Measurements from ENCODE around the gene ANKRD13A. TPM values are rescaled to one million over a fixed set of nuclear protein-coding genes. Genes with fewer than 3 reads are reported as not detected.
A peak's percentile ranks its signal among the peaks of the same experiment; 100 is the strongest.
"Not testable (repeated sequence)": the region's sequence is repeated elsewhere in the genome, so short reads cannot be mapped to it uniquely, and the experiment has no call there.

ANKRD13A gene
- total RNA-seq, 1 donor from 2014 or later = 32.1 TPM

- no peak for DNase-seq (ENCODE audit: low read depth, low spot score)
Observed at GRCh38 chr12:110006115-110006514, 6.9 kb downstream of the ANKRD13A start.

- no peak for DNase-seq (ENCODE audit: low read depth, low spot score)
Observed at GRCh38 chr12:110007881-110008280, 8.7 kb downstream of the ANKRD13A start.

GRCh38 chr12:110008681-110009398, 9.6 kb downstream of the ANKRD13A start:
- DNase-seq (ENCODE audit: low read depth, low spot score) = not testable (repeated sequence)

DNA sequence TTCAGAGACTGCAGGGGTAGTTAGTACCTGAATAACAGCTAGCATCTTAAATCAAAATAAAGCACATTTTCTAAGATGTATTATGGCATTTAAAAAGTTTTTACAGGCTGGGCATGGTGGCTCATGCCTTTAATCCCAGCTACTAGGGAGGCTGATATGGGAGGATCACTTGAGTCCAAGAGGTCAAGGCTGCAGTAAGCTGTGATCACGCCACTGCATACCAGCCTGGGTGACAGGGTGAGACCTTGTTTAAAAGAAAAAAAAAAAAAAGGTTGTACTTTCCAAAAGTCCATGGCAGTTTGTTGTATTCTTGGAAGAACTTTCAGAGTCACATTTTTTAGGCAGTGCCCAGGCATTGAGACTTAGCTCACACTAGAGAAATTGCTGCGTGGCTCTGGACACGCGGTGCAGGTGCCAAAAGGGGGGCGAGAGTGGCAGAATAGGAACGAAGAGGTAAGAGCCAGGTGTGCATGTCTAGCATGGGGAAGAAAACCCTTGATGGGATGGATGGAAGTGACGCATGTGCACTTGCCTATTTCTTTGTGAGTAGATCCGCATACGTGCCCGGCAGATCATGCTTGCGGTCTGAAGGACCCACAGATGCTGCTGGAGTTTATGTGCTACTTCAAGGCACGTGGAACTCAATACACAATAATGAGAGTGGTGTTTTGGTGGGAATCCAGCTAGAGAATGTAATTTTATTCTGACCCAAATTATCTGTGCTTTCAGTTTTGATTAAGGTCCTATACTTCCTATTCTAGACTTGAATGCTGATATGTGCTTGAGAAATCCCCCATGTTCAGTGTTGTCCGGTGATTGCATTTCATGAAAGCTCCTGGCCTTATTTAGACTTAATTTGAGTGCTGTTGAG, 11.9 kb downstream of the ANKRD13A start:
- DNase-seq (ENCODE audit: low read depth, low spot score) = no peak

DNA sequence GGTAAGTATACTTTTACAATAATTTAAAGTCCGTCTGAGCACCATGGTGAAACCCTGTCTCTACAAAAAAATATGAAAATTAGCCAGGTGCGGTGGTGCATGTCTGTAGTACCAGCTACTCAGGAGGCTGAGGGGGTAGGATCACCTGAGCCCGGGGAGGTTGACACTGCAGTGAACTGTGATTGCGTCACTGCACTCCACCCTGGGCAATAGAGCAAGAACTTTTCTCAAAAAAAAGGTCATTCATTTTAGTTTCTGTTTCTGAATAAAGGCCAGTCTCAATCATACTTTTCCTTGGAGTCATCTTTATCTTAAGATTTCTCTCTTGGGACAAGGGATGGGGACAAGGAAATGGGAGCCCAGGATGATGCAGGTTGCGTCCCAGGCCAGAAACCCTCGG, 12.9 kb downstream of the ANKRD13A start:
- no peak for DNase-seq (ENCODE audit: low read depth, low spot score)

DNA sequence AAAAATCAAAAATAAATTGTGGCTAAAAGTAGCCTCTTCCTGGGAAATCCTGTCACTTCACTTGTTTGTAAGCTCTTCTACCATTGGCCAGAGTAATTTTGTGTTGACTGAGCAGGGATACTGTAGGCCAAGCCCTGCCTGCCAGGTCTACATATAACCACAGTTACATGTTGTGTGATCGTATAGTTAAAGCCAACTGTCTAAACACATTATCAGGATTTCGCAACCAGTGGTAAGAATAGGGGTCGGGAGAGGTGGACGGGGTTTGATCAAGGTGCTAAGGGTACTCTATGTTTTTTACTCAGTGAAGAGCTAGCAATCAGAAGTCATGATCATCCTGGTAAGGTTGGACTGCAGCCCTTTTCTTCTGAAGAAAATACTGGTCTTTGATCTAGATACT, 13.4 kb downstream of the ANKRD13A start:
- no peak for DNase-seq (ENCODE audit: low read depth, low spot score)

GRCh38 chr12:110015132-110015531, 15.9 kb downstream of the ANKRD13A start:
- no peak for DNase-seq (ENCODE audit: low read depth, low spot score)

GRCh38 chr12:110020956-110021355, 21.7 kb downstream of the ANKRD13A start:
- no peak for DNase-seq (ENCODE audit: low read depth, low spot score)

DNA sequence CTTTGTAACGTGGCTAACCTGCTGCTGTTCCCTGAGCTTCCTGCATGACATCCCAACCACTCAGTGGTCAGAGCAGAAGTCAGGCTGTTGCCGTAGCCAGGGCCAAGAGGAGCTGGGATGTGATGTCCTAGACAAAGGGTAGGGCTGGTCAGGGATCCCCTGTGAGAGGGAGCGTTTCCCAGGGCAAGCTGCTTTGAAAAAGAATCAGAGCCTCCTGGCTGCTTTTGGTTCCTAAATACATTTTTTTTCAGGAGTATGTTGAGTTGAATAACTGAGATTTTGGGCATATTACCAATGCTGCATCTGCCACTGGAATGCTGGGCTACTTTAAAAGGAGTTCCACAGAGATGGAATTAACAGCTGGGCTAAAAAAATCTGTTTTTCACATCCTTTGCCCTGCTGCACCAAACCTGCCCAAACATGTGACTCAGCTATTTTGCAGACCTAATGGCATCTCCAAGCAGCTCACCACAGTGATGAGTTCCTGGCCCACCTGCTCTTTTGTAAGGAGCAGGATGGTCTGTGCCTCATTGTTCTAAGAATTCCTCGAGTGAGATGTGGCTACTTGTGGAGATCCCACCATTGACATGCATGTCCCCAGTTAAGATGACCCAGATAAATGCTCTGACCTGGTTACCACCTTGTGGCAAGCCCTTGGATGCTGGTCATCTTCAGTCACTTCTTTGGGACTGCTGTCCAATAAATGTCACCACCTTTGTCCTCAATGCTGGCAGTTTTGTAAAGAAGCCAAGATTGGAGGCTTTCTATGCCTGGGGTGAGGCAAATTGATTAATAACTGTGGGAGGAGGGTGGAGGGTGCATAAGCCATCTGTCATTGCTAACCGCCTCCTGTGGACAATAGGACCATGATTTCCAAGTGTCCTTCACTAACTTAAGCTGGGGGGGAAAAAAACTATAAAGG, 24.1 kb downstream of the ANKRD13A start:
- DNase-seq (ENCODE audit: low read depth, low spot score) = no peak

GRCh38 chr12:110024051-110024450, 24.8 kb downstream of the ANKRD13A start:
- DNase-seq (ENCODE audit: low read depth, low spot score) = no peak

- DNase-seq (ENCODE audit: low read depth, low spot score) = no peak
Observed at GRCh38 chr12:110028323-110028722, 29.1 kb downstream of the ANKRD13A start.

DNA sequence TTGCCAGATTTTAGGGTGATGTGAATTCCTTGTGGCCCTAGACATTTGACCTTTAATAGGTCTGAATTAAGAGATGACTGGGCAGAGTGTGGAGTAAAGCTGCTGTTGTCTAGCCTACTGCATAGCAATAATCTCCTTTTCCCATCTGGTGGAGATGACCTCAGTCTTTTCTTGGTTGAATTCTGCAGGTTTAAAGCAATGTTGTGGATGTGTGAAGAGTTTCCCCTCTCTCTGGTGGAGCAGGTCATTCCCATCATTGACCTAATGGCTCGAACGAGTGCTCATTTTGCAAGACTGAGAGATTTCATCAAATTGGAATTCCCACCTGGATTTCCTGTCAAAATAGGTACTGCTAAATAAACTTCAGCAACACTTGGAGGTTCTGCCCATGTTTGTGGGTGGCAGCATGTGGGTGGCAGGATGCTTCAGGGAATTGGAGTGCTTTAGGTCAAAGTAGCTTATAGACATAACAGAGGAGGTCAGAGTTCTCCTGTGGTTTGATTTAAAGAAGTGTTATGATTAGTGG, 30.1 kb downstream of the ANKRD13A start:
- DNase-seq (ENCODE audit: low read depth, low spot score) = no peak

DNA sequence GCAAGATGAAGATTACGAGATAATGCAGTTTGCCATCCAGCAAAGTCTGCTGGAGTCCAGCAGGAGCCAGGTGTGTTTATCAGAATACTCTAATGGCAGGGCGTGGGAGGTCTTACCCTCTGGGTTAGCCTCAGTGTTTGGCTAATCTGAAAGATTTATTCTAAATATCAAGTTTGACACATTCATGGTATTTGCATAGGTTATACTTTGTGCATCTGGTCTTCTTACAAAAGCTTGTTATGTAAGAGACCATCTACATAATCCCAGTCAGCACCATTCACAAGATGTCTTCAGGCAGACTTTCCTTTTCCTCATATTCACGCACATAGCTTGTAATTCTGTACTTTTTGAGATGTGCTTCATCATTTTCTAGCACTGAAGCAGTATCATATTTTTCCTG, 34.7 kb downstream of the ANKRD13A start:
- no peak for DNase-seq (ENCODE audit: low read depth, low spot score)

DNA sequence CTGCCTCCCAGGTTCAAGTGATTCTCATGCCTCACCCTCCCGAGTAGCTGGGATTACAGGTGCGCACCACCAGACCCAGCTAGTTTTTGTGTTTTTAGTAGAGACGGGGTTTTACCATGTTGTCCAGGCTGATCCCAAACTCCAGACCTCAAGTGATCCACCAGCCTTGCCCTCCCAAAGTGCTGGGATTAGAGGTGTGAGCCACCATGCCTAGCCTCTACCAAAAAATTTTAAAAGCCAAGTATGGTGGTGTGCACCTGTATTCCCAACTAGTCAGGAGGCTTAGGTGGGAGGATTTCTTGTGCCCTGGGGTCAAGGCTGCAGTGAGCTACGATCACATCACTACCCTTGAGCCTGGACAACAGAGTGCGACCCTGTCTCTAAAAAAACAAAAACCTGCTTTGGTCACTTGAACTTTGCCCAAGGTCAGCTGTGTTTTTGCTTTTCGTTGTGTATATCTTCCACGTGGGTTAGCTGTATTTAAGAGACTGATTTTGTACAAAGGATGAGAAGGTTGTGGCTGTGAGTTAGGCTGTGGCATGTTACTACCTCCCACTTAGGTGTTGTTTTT, 36.4 kb downstream of the ANKRD13A start:
- no peak for DNase-seq (ENCODE audit: low read depth, low spot score)

DNA sequence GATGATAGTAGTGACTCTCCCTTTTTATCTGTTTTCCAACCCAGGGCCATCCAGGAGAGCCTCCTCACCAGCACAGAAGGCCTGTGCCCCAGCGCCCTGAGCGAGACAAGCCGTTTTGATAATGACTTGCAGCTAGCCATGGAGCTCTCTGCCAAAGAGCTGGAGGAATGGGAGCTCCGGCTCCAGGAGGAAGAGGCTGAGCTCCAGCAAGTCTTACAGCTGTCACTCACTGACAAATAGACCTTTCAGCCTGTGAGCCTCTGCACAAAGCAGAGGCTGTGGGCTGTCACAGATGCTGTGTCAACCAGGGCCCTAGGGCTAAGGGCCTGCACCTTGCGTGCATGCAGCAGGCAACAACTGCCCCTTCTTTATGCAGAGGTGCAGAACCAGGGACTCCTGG, 38.1 kb downstream of the ANKRD13A start:
- DNase-seq (ENCODE audit: low read depth, low spot score) = no peak

- DNase-seq (ENCODE audit: low read depth, low spot score) = no peak
Observed at GRCh38 chr12:110038741-110039084, 39.5 kb downstream of the ANKRD13A start.

DNA sequence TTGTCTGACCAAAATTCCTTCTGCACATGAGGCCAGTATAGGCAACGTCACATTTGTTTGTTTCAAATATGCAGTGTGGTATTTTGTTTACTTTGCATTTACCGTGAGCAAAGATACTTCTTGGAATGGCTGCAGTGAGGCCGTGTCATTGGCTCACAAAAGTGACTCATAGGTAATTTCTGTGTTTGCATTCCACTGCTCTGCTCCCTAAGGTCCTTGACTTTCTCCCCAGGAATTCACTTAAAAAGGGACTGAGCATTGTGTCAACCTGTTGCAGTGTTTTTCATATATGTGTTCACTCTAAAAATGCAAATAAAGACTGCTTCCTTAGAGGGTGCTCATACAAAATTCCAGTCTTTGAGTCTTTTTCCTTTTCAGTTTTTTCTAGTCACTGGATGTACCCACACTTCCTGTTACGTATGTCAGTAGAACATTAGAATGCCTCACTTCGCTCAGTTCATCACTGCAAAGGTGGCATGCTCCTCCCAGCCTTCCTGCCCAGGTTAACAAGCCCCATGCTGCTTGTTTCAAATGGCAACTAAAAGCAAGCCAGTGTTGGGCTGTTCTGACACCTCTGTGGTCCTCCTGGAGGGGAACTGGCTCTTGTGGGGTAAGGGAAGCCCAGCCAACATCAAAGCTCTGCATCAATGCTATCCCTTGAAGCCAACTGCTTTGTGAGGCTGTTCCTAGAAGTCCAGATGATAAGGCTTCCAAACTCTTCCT, 40.0 kb downstream of the ANKRD13A start:
- peak; percentile 64 for DNase-seq (ENCODE audit: low read depth, low spot score)

GRCh38 chr12:110042264-110042663, 43.0 kb downstream of the ANKRD13A start:
- no peak for DNase-seq (ENCODE audit: low read depth, low spot score)

GRCh38 chr12:110046451-110047187, 47.4 kb downstream of the ANKRD13A start:
- no peak for DNase-seq (ENCODE audit: low read depth, low spot score)

Measured in pulmonary artery endothelial cell (primary cell).